ENCODE measurements around the gene AP1M2. TPM values are rescaled to one million over a fixed set of nuclear protein-coding genes. Genes with fewer than 3 reads are reported as not detected.

The AP1M2 gene
- 36.9 TPM for total RNA-seq
- long read RNA-seq, transcript AP1M2-201 (12 exons, 1,749 nt) = major isoform, 46 of 67 reads
- long read RNA-seq, transcript AP1M2-207 (12 exons, 1,757 nt) = minor isoform, 11 of 67 reads
- long read RNA-seq, partial matches to known transcripts = 3 of 67 reads
- long read RNA-seq, other reads (novel, unspliced or antisense) = 7 of 67 reads

DNA sequence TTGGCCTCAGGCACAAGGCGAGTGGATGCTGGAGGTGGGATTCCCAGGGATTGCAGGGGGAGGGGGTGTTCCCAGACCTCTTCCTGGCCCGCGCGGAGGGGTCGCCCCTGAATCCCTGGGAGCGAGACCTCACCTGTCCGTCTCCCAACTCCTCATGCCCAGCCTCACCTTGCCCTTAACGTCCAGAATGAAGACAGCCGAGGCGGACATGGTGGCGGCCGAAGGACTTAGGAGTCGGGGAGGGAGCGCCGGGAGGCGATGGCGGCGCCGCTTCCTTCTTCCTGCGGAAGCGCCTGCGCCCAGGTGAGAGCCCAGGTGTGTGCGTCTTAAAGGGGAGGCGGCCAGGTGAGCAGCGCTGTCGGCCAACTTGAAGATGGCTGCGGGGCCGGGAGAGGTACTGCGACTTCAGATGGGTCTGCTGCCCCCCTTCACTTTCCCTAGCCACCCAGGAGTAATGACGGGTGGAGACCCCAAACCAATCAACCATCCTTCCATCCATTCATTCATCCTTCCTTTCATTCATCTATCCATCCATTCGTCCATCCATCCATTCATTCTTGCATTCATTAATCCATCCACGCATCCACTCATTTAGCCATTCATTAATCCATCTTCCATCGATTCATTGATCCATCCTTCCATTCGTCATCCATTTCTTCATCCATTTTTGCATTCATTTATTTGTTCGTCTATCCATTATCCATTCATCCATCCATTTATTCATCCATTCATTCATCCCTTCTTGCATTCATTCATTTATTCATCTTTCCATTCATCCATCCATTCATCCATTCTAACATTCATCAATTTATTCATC lies at the start of gene AP1M2:
Gene AP1M2, minus strand, starts transcription at position 291 of the 817 bp plus-strand sequence. Its CDS starts 81 bp downstream, at position 210.
- ATAC-seq (peak; percentile 80 to 85), DNase-seq (peak; percentile 73)
- intact Hi-C loops (cut with DNase I) = loop anchor here (10.0 kb wide), 1 partner anchor 58 kb away; no protein-coding TSS in a partner anchor
- Histone ChIP-seq H3K4me1 (peaks cover 6% of the 10 kb centered on the region), H3K9me3 (no peaks in the 10 kb centered on the region), H3K27me3 (ENCODE audit: low read depth) (no peaks in the 10 kb centered on the region), H3K27ac (peak within 1 kb of the TSS; percentile 20), H3K36me3 (no peaks in the 10 kb centered on the region), H3K4me3 (peak within 1 kb of the TSS; percentile 49)
- TF ChIP-seq, protein P1, sequence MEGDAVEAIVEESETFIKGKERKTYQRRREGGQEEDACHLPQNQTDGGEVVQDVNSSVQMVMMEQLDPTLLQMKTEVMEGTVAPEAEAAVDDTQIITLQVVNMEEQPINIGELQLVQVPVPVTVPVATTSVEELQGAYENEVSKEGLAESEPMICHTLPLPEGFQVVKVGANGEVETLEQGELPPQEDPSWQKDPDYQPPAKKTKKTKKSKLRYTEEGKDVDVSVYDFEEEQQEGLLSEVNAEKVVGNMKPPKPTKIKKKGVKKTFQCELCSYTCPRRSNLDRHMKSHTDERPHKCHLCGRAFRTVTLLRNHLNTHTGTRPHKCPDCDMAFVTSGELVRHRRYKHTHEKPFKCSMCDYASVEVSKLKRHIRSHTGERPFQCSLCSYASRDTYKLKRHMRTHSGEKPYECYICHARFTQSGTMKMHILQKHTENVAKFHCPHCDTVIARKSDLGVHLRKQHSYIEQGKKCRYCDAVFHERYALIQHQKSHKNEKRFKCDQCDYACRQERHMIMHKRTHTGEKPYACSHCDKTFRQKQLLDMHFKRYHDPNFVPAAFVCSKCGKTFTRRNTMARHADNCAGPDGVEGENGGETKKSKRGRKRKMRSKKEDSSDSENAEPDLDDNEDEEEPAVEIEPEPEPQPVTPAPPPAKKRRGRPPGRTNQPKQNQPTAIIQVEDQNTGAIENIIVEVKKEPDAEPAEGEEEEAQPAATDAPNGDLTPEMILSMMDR (IDR thresholded peaks at IDR 0.05) = no peak

DNA sequence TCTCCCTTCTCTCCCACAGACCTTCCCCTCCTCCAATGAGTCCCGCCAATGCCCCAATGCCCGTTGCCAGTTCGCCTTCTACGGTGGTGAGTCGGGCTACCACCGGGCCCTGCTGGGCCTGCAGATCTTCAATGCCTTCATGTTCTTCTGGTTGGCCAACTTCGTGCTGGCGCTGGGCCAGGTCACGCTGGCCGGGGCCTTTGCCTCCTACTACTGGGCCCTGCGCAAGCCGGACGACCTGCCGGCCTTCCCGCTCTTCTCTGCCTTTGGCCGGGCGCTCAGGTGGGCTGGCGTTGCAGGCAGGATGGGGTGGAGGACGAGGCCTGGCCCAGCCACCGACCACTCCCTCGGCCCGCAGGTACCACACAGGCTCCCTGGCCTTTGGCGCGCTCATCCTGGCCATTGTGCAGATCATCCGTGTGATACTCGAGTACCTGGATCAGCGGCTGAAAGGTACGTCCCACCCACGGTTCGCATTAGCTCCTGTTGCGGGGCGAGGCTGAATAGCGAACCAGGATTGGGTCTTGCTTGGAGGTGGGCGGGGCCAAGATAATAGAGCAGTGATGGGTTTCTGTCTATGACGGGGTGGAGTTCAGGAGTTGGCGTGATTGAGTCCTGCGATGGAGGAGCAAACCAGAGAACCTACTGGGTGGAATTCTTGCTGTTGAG lies 49.3 kb upstream of the AP1M2 start:
- TF ChIP-seq, protein P1 (IDR thresholded peaks at IDR 0.05) = no peak
- no peaks in the 10 kb centered on the region for H3K27me3 ChIP-seq (ENCODE audit: low read depth)
- intact Hi-C loops (cut with DNase I) = no loop called here
- no peak overlapping the region for H3K27ac ChIP-seq
- H3K4me3 ChIP-seq = no peak overlapping the region
- H3K36me3 ChIP-seq = peaks cover 96% of the 10 kb centered on the region
- ATAC-seq (no peak), DNase-seq (no peak)
- peaks cover 22% of the 10 kb centered on the region for H3K4me1 ChIP-seq
- H3K9me3 ChIP-seq = no peaks in the 10 kb centered on the region

DNA sequence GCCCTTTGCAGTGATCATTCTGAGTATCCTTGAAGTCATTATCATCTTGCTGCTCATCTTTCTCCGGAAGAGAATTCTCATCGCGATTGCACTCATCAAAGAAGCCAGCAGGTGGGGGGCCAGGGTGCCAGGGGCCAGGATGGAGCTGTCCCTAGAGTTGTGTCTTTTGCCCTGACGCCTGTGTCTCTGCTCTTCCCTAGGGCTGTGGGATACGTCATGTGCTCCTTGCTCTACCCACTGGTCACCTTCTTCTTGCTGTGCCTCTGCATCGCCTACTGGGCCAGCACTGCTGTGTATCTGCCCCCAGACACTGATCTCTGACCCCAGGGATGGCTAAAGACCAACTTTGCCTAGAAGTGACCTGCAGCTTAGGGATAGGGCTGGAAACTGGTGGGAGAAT lies 47.9 kb upstream of the AP1M2 start:
- no peak overlapping the region for H3K27ac ChIP-seq
- no peak for ATAC-seq
- no peak for DNase-seq
- intact Hi-C loops (cut with DNase I) = no loop called here
- no peaks in the 10 kb centered on the region for H3K27me3 ChIP-seq (ENCODE audit: low read depth)
- no peaks in the 10 kb centered on the region for H3K9me3 ChIP-seq
- H3K36me3 ChIP-seq = peaks cover 96% of the 10 kb centered on the region
- H3K4me1 ChIP-seq = peaks cover 14% of the 10 kb centered on the region
- TF ChIP-seq, protein P1 (IDR thresholded peaks at IDR 0.05) = no peak
- no peak overlapping the region for H3K4me3 ChIP-seq

DNA sequence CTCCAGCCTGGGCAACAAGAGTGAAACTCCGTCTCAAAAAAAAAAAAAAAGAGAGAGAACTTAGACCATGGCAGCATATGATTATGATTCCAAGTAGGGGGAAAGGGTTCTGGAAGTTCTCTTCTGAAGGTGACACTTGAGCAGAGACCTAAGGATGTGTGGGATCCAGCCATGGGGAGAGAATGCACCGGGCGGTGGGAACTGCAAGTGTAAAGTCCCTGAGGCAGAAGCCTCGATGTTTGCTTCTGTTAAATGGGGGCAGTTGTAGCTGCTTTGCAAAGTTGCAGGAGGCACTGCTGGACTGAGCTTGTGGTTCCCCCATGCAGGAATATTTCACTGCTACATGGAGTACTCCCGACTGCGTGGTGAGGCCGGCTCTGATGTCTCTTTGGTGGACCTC lies 47.3 kb upstream of the AP1M2 start:
- ATAC-seq (no peak), DNase-seq (no peak)
- Histone ChIP-seq H3K9me3 (no peaks in the 10 kb centered on the region), H3K27me3 (ENCODE audit: low read depth) (no peaks in the 10 kb centered on the region), H3K4me1 (peaks cover 11% of the 10 kb centered on the region), H3K36me3 (peaks cover 96% of the 10 kb centered on the region), H3K27ac (no peak overlapping the region), H3K4me3 (no peak overlapping the region)
- TF ChIP-seq, protein P1 (IDR thresholded peaks at IDR 0.05) = no peak
- intact Hi-C loops (cut with DNase I) = no loop called here

DNA sequence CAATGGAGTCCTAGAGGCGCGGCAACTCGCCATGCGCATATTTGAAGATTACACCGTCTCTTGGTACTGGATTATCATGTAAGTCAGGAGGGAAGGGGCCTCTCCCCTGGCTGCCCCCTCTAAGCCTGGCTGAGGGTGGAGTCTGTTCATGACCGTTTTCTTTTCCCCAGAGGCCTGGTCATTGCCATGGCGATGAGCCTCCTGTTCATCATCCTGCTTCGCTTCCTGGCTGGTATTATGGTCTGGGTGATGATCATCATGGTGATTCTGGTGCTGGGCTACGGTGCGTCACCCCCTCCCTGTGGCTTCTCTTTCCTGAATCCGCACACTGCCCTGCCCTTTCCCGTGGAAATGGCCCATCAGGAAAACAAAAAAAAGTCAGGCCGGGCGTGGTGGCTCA lies 44.8 kb upstream of the AP1M2 start:
- TF ChIP-seq, protein P1 (IDR thresholded peaks at IDR 0.05) = no peak
- H3K4me3 ChIP-seq = no peak overlapping the region
- peaks cover 8% of the 10 kb centered on the region for H3K4me1 ChIP-seq
- intact Hi-C loops (cut with DNase I) = no loop called here
- H3K9me3 ChIP-seq = no peaks in the 10 kb centered on the region
- ATAC-seq (no peak), DNase-seq (no peak)
- no peaks in the 10 kb centered on the region for H3K27me3 ChIP-seq (ENCODE audit: low read depth)
- peaks cover 93% of the 10 kb centered on the region for H3K36me3 ChIP-seq
- H3K27ac ChIP-seq = no peak overlapping the region

Data from lower lobe of right lung (tissue), 2 donors.